ENCODE measurements around the gene SLC2A4RG. TPM values are rescaled to one million over a fixed set of nuclear protein-coding genes. Genes with fewer than 3 reads are reported as not detected.

SLC2A4RG gene
- total and polyA plus RNA-seq, 2 of the 13 experiments (the other 11 are each of a cell fraction or from before 2014, with no cell fraction given): 91.4 to 95.9 TPM

- peak; percentile 36; the same call in 1 of the 2 replicates for TF ChIP-seq ZBTB10 (CRISPR knock-in tag; IDR thresholded peaks at IDR 0.05; ENCODE audit: borderline replicate concordance)
- peak; percentile 91; the same call in 1 of the 2 replicates for TF ChIP-seq ZNF569 (CRISPR knock-in tag; IDR thresholded peaks at IDR 0.05; ENCODE audit: borderline replicate concordance)
- peak; percentile 49; the same call in 1 of the 2 replicates for TF ChIP-seq YEATS2 (CRISPR knock-in tag; IDR thresholded peaks at IDR 0.05; ENCODE audit: borderline replicate concordance)
- no peak for TF ChIP-seq HHEX (CRISPR knock-in tag; IDR thresholded peaks at IDR 0.05)
- peak; percentile 89; the same call in 1 of the 2 replicates for TF ChIP-seq IRX3 (CRISPR knock-in tag; IDR thresholded peaks at IDR 0.05; ENCODE audit: borderline replicate concordance, low read depth)
- peak; percentile 90; the same call in 1 of the 2 replicates for TF ChIP-seq ZMAT3 (CRISPR knock-in tag; conservative IDR thresholded peaks at IDR 0.05)
- TF ChIP-seq ZNF280D (CRISPR knock-in tag; IDR thresholded peaks at IDR 0.05): peak; percentile 32
- TF ChIP-seq GTF2F1 (IDR thresholded peaks at IDR 0.05; ENCODE audit: low read length): no peak
- TF ChIP-seq ZSCAN31 (CRISPR knock-in tag; IDR thresholded peaks at IDR 0.05; ENCODE audit: low read depth): peak; percentile 89
- peak; percentile 92 for TF ChIP-seq ZNF709 (CRISPR knock-in tag; IDR thresholded peaks at IDR 0.05)
- no peak for TF ChIP-seq ZNF577 (CRISPR knock-in tag; IDR thresholded peaks at IDR 0.05; ENCODE audit: borderline replicate concordance, low read depth)
- TF ChIP-seq, protein P1, sequence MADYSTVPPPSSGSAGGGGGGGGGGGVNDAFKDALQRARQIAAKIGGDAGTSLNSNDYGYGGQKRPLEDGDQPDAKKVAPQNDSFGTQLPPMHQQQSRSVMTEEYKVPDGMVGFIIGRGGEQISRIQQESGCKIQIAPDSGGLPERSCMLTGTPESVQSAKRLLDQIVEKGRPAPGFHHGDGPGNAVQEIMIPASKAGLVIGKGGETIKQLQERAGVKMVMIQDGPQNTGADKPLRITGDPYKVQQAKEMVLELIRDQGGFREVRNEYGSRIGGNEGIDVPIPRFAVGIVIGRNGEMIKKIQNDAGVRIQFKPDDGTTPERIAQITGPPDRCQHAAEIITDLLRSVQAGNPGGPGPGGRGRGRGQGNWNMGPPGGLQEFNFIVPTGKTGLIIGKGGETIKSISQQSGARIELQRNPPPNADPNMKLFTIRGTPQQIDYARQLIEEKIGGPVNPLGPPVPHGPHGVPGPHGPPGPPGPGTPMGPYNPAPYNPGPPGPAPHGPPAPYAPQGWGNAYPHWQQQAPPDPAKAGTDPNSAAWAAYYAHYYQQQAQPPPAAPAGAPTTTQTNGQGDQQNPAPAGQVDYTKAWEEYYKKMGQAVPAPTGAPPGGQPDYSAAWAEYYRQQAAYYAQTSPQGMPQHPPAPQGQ (CRISPR knock-in tag; IDR thresholded peaks at IDR 0.05; ENCODE audit: borderline replicate concordance): no peak
- TF ChIP-seq ZNF124 (CRISPR knock-in tag; IDR thresholded peaks at IDR 0.05): no peak
- TF ChIP-seq CCDC6 (CRISPR knock-in tag; IDR thresholded peaks at IDR 0.05): 0 out of 2 replicates have a peak, but pooled peaks have one; percentile 69
- TF ChIP-seq GABPB1 (CRISPR knock-in tag; IDR thresholded peaks at IDR 0.05): peak; percentile 82
- TF ChIP-seq ZNF441 (CRISPR knock-in tag; IDR thresholded peaks at IDR 0.05; ENCODE audit: borderline replicate concordance): 0 out of 2 replicates have a peak, but pooled peaks have one; percentile 61
- TF ChIP-seq ZNF883 (CRISPR knock-in tag; IDR thresholded peaks at IDR 0.05; ENCODE audit: not compliant biosample characterization): peak; percentile 64
- peak; percentile 88 for TF ChIP-seq SMAD3 (CRISPR knock-in tag; IDR thresholded peaks at IDR 0.05)
- TF ChIP-seq CBX5 (CRISPR knock-in tag; IDR thresholded peaks at IDR 0.05; ENCODE audit: borderline replicate concordance): peak; percentile 67; the same call in 1 of the 2 replicates
- TF ChIP-seq ZSCAN12 (CRISPR knock-in tag; IDR thresholded peaks at IDR 0.05): no peak; the same call in 1 of the 2 replicates
- TF ChIP-seq PHF8 (CRISPR knock-in tag; IDR thresholded peaks at IDR 0.05): peak; percentile 88
Measured at GRCh38 chr20:63739130-63740069, at the start of gene SLC2A4RG (continued).

All from HepG2 (cell line).